H1 (cell line): ENCODE measurements around the gene SNRPD3. TPM values are rescaled to one million over a fixed set of nuclear protein-coding genes. Genes with fewer than 3 reads are reported as not detected.
"Not testable (repeated sequence)": the region's sequence is repeated elsewhere in the genome, so short reads cannot be mapped to it uniquely, and the experiment has no call there.

ENCODE experiments used
- CTCF ChIA-PET: fragments of 300-600 bp; sonication (Branson Sonifier 250); formaldehyde crosslinking; loops from one replicate; lab custom pipeline; 2021; ENCODE audit not compliant: partially characterized antibody; lab: Charles Lee
- POLR2A ChIA-PET: fragments of 300-600 bp; sonication (Branson Sonifier 250); formaldehyde crosslinking; loops from one replicate; lab custom pipeline; 2021; ENCODE audit warnings: inconsistent platforms; ENCODE audit not compliant: partially characterized antibody; lab: Charles Lee
- DNase-seq, 2 experiments: peaks; one replicate each; pipeline versions ENCODE4 v3.0.0 to v3.0.0-alpha.2; 2010 to 2022; ENCODE audit warnings: low spot score in 2 of 2, low read depth in 1 of 2, mixed read lengths in 1 of 2
- FAIRE-seq: peaks from 2 replicates; lab custom pipeline; 2011; peaks lifted over from hg19 to GRCh38; lab: Jason Lieb, UNC
- H2AFZ ChIP-seq: 2 replicates; pipeline ENCODE4 v1.8.1; 2012; ENCODE audit warnings: low read length, inconsistent platforms
- H2AK5ac ChIP-seq: 2 replicates; pipeline ENCODE4 v1.6.1; 2013; ENCODE audit warnings: low read depth, low read length
- H2BK120ac ChIP-seq: replicated peaks from 2 replicates; pipeline ENCODE3; 2013; ENCODE audit warnings: low read depth, low read length, inconsistent platforms
- H2BK12ac ChIP-seq: 2 replicates; pipeline ENCODE4 v1.6.1; 2013; ENCODE audit warnings: low read depth, low read length
- H2BK15ac ChIP-seq: 2 replicates; pipeline ENCODE4 v1.6.1; 2013; ENCODE audit warnings: low read length
- H2BK20ac ChIP-seq: 2 replicates; pipeline ENCODE4 v1.6.1; 2013; ENCODE audit warnings: low read length
- H2BK5ac ChIP-seq: 2 replicates; pipeline ENCODE4 v1.6.1; 2013; ENCODE audit warnings: low read depth, low read length
- H3K14ac ChIP-seq: 2 replicates; pipeline ENCODE4 v1.6.1; 2013; ENCODE audit warnings: inconsistent platforms; ENCODE audit not compliant: insufficient read length
- H3K18ac ChIP-seq: 2 replicates; pipeline ENCODE4 v1.6.1; 2013; ENCODE audit warnings: low read length; ENCODE audit errors: extremely low read depth
- H3K23ac ChIP-seq: 2 replicates; pipeline ENCODE4 v1.6.1; 2013; ENCODE audit warnings: inconsistent platforms; ENCODE audit not compliant: insufficient read length
- H3K23me2 ChIP-seq: 2 replicates; pipeline ENCODE4 v1.6.1; 2013; ENCODE audit warnings: low read depth, low read length
- H3K27ac ChIP-seq: 2 replicates; pipeline ENCODE4 v1.6.1; 2011; ENCODE audit warnings: low read depth, low read length, inconsistent platforms
- H3K27me3 ChIP-seq, 4 experiments: replicated peaks in 1 of 4; 1 replicate in 1 of 4; 2 replicates in 3 of 4; pipeline versions ENCODE4 v1.6.1 to v1.8.1; 2011 to 2013; ENCODE audit warnings: low read length in 3 of 4, mild to moderate bottlenecking in 3 of 4, inconsistent platforms in 2 of 4, mixed read lengths in 2 of 4, moderate library complexity in 1 of 4; ENCODE audit not compliant: control insufficient read depth in 3 of 4, insufficient read depth in 3 of 4; ENCODE audit errors: extremely low read depth in 1 of 4
- H3K36me3 ChIP-seq, 4 experiments: 2 replicates each; pipeline versions ENCODE4 v1.6.1 to v1.8.1; 2011 to 2013; ENCODE audit warnings: mild to moderate bottlenecking in 4 of 4, low read length in 3 of 4, moderate library complexity in 2 of 4, control low read depth in 1 of 4, inconsistent platforms in 1 of 4; ENCODE audit not compliant: insufficient read depth in 4 of 4, control insufficient read depth in 2 of 4
- H3K4ac ChIP-seq: replicated peaks from 2 replicates; pipeline ENCODE3; 2013; ENCODE audit warnings: low read length, low read depth, mixed read lengths, inconsistent platforms; ENCODE audit not compliant: insufficient read length
- H3K4me1 ChIP-seq, 4 experiments: replicated peaks in 1 of 4; 1 replicate in 1 of 4; 2 replicates in 3 of 4; pipeline versions ENCODE4 v1.6.1 to v1.8.1; 2011 to 2013; ENCODE audit warnings: low read length in 3 of 4, inconsistent platforms in 2 of 4, mixed read lengths in 1 of 4; ENCODE audit not compliant: insufficient read depth in 4 of 4, control insufficient read depth in 3 of 4
- H3K4me2 ChIP-seq, 2 experiments: 2 replicates each; pipeline versions ENCODE4 v1.6.1 to v1.8.1; 2011 to 2013; ENCODE audit warnings: low read depth in 2 of 2, low read length in 2 of 2, control low read depth in 1 of 2, inconsistent platforms in 1 of 2, mild to moderate bottlenecking in 1 of 2; ENCODE audit not compliant: insufficient read depth in 1 of 2
- H3K4me3 ChIP-seq, 4 experiments: fragments of 200-600, 300-600 bp in 1 of 4; sonication (generic), shearing (Covaris generic), sonication (Bioruptor Twin) in 1 of 4; 2 replicates each; pipeline versions ENCODE4 v1.5.1 to v1.8.1; 2011 to 2016; ENCODE audit warnings: low read length in 4 of 4, low read depth in 3 of 4, control low read depth in 2 of 4, inconsistent platforms in 2 of 4, mild to moderate bottlenecking in 2 of 4, mixed read lengths in 1 of 4, moderate library complexity in 1 of 4; ENCODE audit not compliant: insufficient read depth in 2 of 4; ENCODE audit errors: extremely low read depth in 1 of 4
- H3K56ac ChIP-seq: replicated peaks from 2 replicates; pipeline ENCODE3; 2013; ENCODE audit warnings: low read depth, mild to moderate bottlenecking, mixed read lengths, low read length, inconsistent platforms; ENCODE audit not compliant: insufficient read length
- H3K79me1 ChIP-seq: 2 replicates; pipeline ENCODE4 v1.6.1; 2013; ENCODE audit warnings: low read depth, low read length, control low read depth
- H3K79me2 ChIP-seq, 2 experiments: 2 replicates each; pipeline versions ENCODE4 v1.6.1 to v1.8.1; 2012 to 2013; ENCODE audit warnings: low read length in 2 of 2, mild to moderate bottlenecking in 2 of 2, inconsistent platforms in 1 of 2; ENCODE audit not compliant: insufficient read depth in 2 of 2, control insufficient read depth in 1 of 2
- H3K9ac ChIP-seq, 4 experiments: replicated peaks in 1 of 4; 1 replicate in 1 of 4; 2 replicates in 3 of 4; pipeline versions ENCODE4 v1.6.1 to v1.8.1; 2011 to 2013; ENCODE audit warnings: low read depth in 3 of 4, low read length in 3 of 4, control low read depth in 2 of 4, mild to moderate bottlenecking in 2 of 4, moderate library complexity in 2 of 4, inconsistent platforms in 1 of 4; ENCODE audit errors: extremely low read depth in 1 of 4
- H3K9me3 ChIP-seq, 2 experiments: 2 replicates each; pipeline versions ENCODE4 v1.6.1 to v1.8.1; 2012 to 2013; ENCODE audit warnings: mild to moderate bottlenecking in 2 of 2, moderate library complexity in 2 of 2, control low read depth in 1 of 2, inconsistent platforms in 1 of 2, low read depth in 1 of 2, low read length in 1 of 2, mixed read lengths in 1 of 2; ENCODE audit not compliant: insufficient read depth in 2 of 2
- H4K20me1 ChIP-seq, 2 experiments: replicated peaks in 1 of 2; 2 replicates each; pipeline versions ENCODE3 to v1.8.1; 2011 to 2013; ENCODE audit warnings: inconsistent platforms in 2 of 2, low read length in 2 of 2, mild to moderate bottlenecking in 1 of 2; ENCODE audit not compliant: insufficient read depth in 2 of 2, control insufficient read depth in 1 of 2
- H4K5ac ChIP-seq: 2 replicates; pipeline ENCODE4 v1.6.1; 2013; ENCODE audit warnings: low read length, low read depth, mixed read lengths, inconsistent platforms; ENCODE audit not compliant: insufficient read length
- H4K8ac ChIP-seq: 2 replicates; pipeline ENCODE4 v1.8.0; 2013; ENCODE audit warnings: mild to moderate bottlenecking, moderate library complexity, low read length, inconsistent platforms; ENCODE audit not compliant: insufficient read depth; ENCODE audit errors: extremely low read depth
- H4K91ac ChIP-seq: replicated peaks from 2 replicates; pipeline ENCODE3; 2013; ENCODE audit warnings: low read length, mixed read lengths, inconsistent platforms; ENCODE audit not compliant: insufficient read length
- KDM1A ChIP-seq: fragments of 200-600, 300-600 bp; sonication (generic); IDR thresholded peaks from 2 replicates; pipeline ENCODE4 v1.7.1; 2016; ENCODE audit warnings: mild to moderate bottlenecking, low read length, borderline replicate concordance
- WGBS, 2 experiments: shearing (Covaris generic) in 1 of 2; methylation state at CpG; one replicate each; pipeline versions ENCODE4 v1.1.6 to v1.1.7; 2013 to 2015; ENCODE audit warnings: low lambda C conversion rate in 2 of 2, mixed read lengths in 2 of 2, inconsistent platforms in 1 of 2, low coverage in 1 of 2, missing lambda C conversion rate in 1 of 2; ENCODE audit not compliant: insufficient replicate concordance in 2 of 2, insufficient coverage in 1 of 2, insufficient read length in 1 of 2; ENCODE audit errors: extremely low coverage in 1 of 2, missing lambda C conversion rate in 1 of 2; 5-methylcytosine and 5-hydroxymethylcytosine counted together
- polyA plus RNA-seq, 7 experiments: library from polyadenylated mRNA; depleted of rRNA in 3 of 7; stranded (reverse) in 5 of 7; unstranded in 2 of 7; fragments of >200 nt in 5 of 7; fragments of 200-250 nt in 2 of 7; gene quantifications; 1 replicate in 5 of 7; 2 replicates in 1 of 7; 4 replicates in 1 of 7; pipeline versions ENCODE4 v1.2.1 to v1.2.3, GENCODE V29; 2011 to 2013; ENCODE audit warnings: missing spikeins in 2 of 7, mixed read lengths in 2 of 7
- total RNA-seq: library from RNA; stranded (reverse); fragmentation: NEBNext Ultra II Directional; extraction: Animal tissue kit (Norgen Biotek cat#: 25700); gene quantifications from 2 replicates; pipeline ENCODE4 v1.2.1, GENCODE V29; 2021

The SNRPD3 gene
- total and polyA plus RNA-seq, 2 of the 8 experiments (the other 6 are each of a cell fraction or from before 2014, with no cell fraction given), result 200 to 455 TPM

DNA sequence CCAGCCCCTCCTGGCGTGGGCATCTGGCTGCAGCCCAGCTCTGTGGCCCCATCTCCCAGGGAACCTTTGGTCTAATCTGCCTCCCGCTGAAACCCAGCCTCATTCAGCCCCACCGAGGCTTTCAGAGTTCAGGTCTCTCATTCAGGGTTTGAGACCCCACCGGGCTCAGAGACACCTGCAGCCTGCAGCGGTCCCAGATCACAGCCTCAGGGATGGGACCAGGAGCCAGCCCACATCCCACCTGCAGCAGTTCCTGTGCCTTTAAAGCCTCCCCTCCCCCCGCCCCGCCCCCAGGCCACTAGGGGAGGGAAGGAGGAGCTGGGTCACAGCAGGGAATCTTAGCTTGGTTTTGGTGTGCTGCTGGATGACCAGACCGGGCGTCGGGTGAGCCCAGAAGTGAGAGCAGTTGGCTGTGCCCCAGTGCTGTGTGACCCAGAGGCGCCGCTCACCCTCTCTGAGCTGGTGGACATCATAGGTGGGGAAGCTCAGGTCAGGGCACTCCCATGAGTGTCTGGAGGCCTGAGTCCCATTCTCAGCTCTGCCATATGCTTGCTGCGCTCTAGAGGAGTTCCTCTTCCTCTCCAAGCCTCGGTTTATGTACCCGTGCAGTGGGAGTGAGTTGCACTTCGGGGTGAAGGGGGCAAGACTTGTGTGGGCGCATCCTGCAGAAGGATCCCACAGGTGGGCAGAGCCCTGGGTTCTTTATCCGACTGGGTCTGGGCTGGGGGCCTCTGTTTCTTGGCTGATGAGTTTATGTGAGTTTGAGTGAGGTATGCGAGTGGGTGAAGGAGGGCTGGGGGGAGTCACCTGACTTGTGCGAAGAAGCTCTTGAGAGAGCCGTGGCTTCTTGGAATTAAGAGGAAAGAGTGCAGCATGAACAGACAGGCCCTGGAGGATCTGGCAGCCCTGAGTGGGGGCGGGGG lies 47.3 kb downstream of the SNRPD3 start, which contains the start of gene GGT1:
Gene GGT1 (plus strand): TSS at position 347 of the 923 bp plus-strand sequence. CDS start 7,889 bp downstream, outside the sequence.
- H3K14ac ChIP-seq, H3K23ac ChIP-seq, H2AFZ ChIP-seq, H3K56ac ChIP-seq, H2BK20ac ChIP-seq, H4K20me1 ChIP-seq, H3K36me3 ChIP-seq, H4K91ac ChIP-seq, H3K79me2 ChIP-seq, H2BK5ac ChIP-seq, H2BK15ac ChIP-seq, H3K9ac ChIP-seq, H3K9me3 ChIP-seq, H3K27me3 ChIP-seq, H3K27ac ChIP-seq, H3K79me1 ChIP-seq, H3K23me2 ChIP-seq, H3K4ac ChIP-seq, FAIRE-seq: not testable (repeated sequence)
- ChIA-PET POLR2A (interaction anchor here (0.8 to 1.1 kb wide), 2 partner anchors 9 to 11 kb away, joined by 3 to 5 read pairs; no protein-coding TSS in a partner anchor), CTCF (interaction anchor here (0.6 to 1.6 kb wide), 4 partner anchors 12 to 169 kb away, joined by 3 to 5 read pairs (median 3); no protein-coding TSS in a partner anchor)
- Histone ChIP-seq H4K8ac (peak within 1 kb of the TSS; percentile 25; the same call in 1 of the 2 replicates), H2AK5ac (peak within 1 kb of the TSS; percentile 53; the same call in 1 of the 2 replicates), H3K4me1 (peaks cover 4 to 16% (median 11%) of the 10 kb centered on the region in 4 experiments), H3K18ac (peak within 1 kb of the TSS; percentile 48), H3K4me3 (peak within 1 kb of the TSS in 2 of 4 experiments; percentile 8 to 37; a peak in 1 of 8 replicates), H2BK12ac (peak within 1 kb of the TSS; percentile 27; the same call in 1 of the 2 replicates), H3K4me2 (peak within 1 kb of the TSS; percentile 46 to 52), H4K5ac (peak within 1 kb of the TSS; percentile 36), H2BK120ac (peak within 1 kb of the TSS; percentile 72)
- DNase-seq, result peak in 1 of 2 experiments; percentile 47
- WGBS, 2 experiments, result 62% methylated on average over 18 of the region's 22 CpGs; no CpG with 5 or more reads in 1 of the 2 experiments
- TF ChIP-seq KDM1A, result peak; percentile 82
